Left lobe of liver (tissue), 2 donors: ENCODE results near the gene TMEM151A. TPM values are rescaled to one million over a fixed set of nuclear protein-coding genes. Genes with fewer than 3 reads are reported as not detected.

Source experiments
- ATAC-seq: fragments of 200-7000 bp; cut with Tn5 transposase; one replicate; pipeline ENCODE4 v1.9.1; 2020; ENCODE audit warnings: mild to moderate bottlenecking, moderate library complexity
- DNase-seq: peaks from one replicate; pipeline ENCODE4 v3.0.0-alpha.2; 2020; ENCODE audit warnings: low spot score
- total RNA-seq: library from RNA; stranded (reverse); gene quantifications from one replicate; pipeline ENCODE4 v1.2.1, GENCODE V29; 2021
- donor health status: DM: no; HTN: no; CAD: no; lungs with moderate emphysema.
- donor health status: DM: no; HTN: yes; CAD: no.

TMEM151A gene
- total RNA-seq, 1 donor from 2014 or later = 0.10 TPM

- ATAC-seq (peak; percentile 89), DNase-seq (peak; percentile 99)
These were observed 8.9 kb upstream of the TMEM151A start for GRCh38 chr11:66282468-66283455.

- no peak for DNase-seq
- no peak for ATAC-seq
These were observed 8.1 kb upstream of the TMEM151A start for GRCh38 chr11:66283461-66284105.

- ATAC-seq (no peak), DNase-seq (no peak)
These were observed 7.1 kb upstream of the TMEM151A start for GRCh38 chr11:66284526-66285078.

- DNase-seq (no peak), ATAC-seq (no peak)
These were observed 6.3 kb upstream of the TMEM151A start for GRCh38 chr11:66285250-66285947.

DNA sequence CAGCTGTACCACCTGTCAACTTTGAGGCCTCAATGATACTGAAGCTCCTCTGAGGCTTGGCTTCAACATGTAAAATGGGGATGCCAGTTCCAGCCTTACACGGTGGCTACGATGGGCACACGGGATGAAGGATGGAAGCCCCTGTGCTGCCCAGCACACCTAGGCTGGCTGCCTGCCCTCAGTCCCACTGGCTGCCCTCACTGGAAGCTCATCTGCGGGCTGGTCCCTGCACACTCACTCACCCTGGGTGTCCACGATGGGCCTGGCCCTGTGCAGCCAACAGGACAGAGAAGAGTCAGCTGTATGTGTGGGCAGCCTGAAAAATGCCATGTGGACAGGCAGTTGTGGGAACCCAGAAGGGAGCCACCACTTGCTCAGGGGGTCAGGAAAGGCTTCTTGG is 5.0 kb upstream of the TMEM151A start:
- ATAC-seq (no peak), DNase-seq (no peak)

GRCh38 chr11:66287211-66287888 is 4.3 kb upstream of the TMEM151A start:
- ATAC-seq = no peak
- no peak for DNase-seq

DNA sequence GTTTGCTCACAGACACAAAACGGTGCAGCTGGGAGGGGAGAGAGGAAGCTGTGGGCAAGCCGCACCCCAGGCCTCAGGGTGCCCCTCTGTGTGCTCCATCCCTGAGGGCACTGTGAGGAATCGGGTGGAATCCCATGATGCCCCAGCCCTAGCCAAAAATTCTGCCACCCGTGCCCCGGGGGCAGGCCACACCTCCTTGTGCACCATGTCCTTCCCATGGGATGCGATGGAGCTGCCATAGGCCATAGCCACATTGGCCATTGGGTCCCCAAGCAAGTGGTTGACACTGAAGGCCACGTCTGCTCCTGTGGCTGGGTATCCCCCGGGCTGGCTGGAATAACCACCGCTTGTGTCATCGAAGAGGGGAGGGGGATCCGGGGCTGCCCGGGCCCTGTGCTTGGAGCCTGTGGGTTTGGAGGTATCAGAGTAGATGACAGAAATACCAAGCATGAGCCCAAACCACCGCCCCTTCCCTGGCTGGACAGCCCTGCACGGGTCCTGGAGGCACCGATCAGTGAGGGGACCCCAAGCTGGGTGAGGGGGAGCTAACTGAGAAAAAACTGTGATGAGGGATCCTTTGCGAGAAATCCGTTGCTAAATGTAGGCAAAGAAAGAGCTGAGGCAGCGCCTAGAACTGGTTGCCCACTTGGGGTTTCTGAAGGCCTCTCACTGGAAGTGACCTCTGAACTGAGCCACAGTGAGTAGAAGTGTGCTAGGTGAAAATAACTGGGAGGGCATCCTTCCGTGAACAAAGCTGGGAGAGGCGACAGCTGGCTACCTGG is 3.6 kb upstream of the TMEM151A start:
- DNase-seq (no peak), ATAC-seq (peak; percentile 21)

- peak; percentile 99 for DNase-seq
- ATAC-seq = peak; percentile 87
These were observed 2.8 kb upstream of the TMEM151A start, which contains the start of gene YIF1A for GRCh38 chr11:66288671-66289547. Gene YIF1A, minus strand, starts transcription at chr11:66289143. Its CDS starts 158 bp downstream, at chr11:66288985.

DNA sequence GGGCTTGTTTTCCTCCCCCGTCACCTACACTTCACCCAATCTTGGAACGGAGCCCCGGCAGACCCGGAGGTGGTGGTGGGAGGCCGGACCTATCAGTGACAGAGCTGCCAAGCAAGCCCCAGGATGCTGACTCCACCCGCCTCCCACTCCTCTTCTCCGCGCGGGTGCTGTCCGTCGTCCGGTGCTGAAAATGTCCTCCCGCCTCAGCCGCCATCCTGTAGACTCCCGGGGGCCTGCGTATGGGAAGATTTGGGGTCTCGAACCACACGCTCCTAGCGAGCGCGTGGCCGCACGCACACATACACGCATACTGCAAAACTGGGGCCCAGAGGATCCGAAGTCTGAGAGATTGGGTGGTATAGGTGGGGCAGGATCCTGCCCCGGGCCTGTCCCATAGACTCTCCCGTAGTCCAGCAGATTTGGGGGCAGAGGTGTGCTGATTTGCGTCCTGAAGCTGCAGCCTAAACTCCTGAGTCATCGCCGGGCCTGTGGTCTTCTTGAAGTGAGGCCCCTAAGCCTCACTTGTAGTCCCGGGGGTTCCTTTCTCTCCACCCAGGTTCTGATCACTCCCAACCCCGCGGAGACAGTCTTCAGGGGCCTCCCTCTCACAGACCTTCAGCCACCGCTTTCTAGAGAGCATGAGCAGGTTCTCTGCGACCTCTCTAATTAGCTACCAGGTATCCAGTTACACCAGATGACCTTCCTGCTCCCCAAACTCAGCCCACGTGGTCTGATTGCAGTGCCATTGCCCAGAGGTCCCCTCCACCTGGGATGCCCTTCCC is 2.0 kb upstream of the TMEM151A start:
- ATAC-seq = peak; percentile 44
- DNase-seq = no peak

DNA sequence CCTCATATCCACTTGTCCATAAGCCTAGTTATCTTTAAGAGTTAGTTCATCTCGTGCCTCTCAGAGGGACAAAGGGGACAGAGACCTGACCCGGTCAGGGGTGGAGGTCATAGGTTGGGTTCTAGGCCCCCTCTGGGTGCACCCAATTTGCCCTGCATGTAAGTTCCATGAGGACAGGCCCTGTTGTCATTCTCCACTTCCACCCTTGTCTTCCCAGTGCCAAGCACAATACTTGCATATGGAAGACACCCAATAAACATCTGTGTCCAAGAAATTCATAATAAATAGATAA is 1.4 kb upstream of the TMEM151A start:
- DNase-seq (no peak), ATAC-seq (no peak)

GRCh38 chr11:66291303-66291705 is 390 bp upstream of the TMEM151A start:
- ATAC-seq (no peak), DNase-seq (no peak)

DNA sequence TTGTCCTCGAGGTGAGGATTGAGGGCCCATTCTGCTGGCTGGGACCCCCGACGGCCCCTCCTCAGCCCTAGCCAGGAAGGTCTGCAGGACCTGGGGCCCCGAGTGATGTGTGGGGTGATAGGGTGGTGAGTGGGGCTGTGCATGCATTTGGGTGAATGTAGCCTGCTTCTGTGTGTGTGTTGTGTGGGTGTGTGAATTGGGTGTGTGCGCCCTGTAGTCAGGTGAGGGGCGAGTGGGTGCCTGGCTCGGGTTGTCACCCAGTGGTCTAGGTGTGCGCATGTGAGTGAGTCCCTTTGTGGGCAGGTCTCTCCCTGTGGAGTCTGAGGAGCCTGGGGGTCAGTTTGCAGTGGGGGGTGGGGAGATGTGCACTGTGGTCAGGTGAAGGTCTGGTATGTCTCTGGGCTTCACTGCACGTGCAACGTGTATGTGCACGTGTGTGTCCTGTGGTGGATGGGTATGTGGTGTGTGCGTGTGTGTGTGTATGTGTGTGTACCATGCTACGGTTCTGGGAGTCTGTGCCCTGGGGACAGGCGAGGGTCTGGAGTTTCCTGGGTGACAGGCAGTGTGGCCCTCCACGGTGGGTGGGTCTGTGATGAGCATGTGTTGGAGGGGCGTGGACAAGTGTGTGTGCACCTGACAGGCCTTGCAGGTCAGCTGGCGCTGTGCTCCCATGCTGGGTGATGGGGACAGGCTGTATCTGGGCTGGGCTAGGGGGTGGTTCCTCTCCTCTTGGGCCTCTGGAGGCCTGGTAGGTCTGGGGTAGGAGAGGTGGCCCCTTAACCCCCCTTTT is 1.0 kb downstream of the TMEM151A start:
- ATAC-seq (no peak), DNase-seq (no peak)

GRCh38 chr11:66293352-66293751 is 1.7 kb downstream of the TMEM151A start:
- ATAC-seq = no peak
- DNase-seq = no peak

GRCh38 chr11:66293777-66294625 is 2.3 kb downstream of the TMEM151A start:
- ATAC-seq = no peak

DNA sequence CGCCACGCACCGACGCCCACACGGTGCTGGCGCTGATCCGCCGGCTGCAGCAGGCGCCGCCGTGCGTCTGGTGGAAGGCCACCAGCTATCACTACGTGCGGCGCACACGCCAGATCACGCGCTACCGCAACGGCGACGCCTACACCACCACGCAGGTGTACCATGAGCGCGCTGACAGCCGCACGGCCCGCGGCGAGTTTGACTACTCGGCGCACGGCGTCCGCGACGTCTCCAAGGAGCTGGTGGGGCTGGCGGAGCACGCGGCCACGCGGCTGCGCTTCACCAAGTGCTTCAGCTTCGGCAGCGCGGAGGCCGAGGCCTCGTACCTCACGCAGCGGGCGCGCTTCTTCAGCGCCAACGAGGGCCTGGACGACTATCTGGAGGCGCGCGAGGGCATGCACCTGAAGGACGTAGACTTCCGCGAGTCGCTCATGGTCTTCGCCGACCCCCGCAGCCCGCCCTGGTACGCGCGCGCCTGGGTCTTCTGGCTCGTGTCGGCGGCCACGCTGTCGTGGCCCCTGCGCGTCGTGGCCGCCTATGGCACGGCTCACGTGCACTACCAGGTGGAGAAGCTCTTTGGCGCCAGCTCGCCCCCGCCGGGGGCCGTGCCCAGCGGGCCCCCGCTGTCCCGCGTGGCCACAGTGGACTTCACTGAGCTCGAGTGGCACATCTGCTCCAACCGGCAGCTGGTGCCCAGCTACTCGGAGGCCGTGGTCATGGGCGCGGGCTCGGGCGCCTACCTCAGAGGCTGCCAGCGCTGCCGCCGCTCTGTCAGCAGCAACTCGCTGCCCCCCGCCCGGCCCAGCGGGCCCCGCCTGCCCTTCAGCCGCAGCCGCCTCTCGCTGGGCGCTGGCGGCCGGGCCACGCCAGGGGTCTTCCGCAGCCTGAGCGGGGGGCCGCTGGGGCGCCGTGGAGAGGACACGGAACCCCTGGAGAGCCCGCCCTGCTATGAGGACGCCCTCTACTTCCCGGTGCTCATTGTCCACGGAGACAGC is 3.2 kb downstream of the TMEM151A start:
- DNase-seq (no peak), ATAC-seq (no peak)

More at GRCh38 chr11:66293777-66294625, 2.3 kb downstream of the TMEM151A start:
- no peak for DNase-seq
